ENCODE data around the gene PACRG.

GRCh38 chr6:163324688-163325389, 597.1 kb downstream of the PACRG start:
- TF ChIP-seq CTCF (IDR thresholded peaks at IDR 0.05) (no peak), POLR2A (IDR thresholded peaks at IDR 0.05) (no peak), POLR2AphosphoS5 (IDR thresholded peaks at IDR 0.05) (no peak)
